CD4-positive, alpha-beta T cell treated with Interleukin-1 beta for 1 hour (primary cell): ENCODE measurements around the gene ST6GALNAC1.
"Not testable (repeated sequence)": the region's sequence is repeated elsewhere in the genome, so short reads cannot be mapped to it uniquely, and the experiment has no call there.

Experiments
- DNase-seq, 2 donors: peaks; one replicate each; pipeline ENCODE4 v3.0.0-alpha.2; 2020 to 2022

Gene ST6GALNAC1

DNA sequence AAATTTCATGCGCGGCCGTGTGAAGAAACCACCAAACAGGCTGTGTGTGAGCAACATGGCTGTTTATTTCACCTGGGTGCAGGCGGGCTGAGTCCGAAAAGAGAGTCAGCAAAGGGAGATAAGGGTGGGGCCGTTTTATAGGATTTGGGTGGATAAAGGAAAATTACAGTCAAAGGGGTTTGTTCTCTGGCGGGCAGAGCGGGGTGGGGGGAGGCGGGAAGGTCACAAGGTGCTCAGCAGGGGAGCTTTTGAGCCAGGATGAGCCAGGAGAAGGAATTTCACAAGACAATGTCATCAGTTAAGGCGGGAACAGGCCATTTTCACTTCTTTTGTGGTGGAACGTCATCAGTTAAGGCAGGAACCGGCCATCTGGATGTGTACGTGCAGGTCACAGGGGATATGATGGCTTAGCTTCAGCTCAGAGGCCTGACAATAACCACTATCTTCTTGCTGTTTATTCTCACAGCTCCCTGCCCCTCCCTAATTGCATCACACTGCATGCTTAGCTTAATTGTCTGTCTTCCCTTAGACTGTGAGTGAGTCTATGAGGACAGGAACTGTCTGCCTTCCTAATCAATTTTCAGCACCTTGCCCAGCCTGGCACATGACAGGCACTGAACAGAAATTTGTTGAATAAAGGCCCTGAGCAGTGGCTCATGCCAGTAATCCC, 32.3 kb downstream of the ST6GALNAC1 start:
- not testable (repeated sequence) for DNase-seq

DNA sequence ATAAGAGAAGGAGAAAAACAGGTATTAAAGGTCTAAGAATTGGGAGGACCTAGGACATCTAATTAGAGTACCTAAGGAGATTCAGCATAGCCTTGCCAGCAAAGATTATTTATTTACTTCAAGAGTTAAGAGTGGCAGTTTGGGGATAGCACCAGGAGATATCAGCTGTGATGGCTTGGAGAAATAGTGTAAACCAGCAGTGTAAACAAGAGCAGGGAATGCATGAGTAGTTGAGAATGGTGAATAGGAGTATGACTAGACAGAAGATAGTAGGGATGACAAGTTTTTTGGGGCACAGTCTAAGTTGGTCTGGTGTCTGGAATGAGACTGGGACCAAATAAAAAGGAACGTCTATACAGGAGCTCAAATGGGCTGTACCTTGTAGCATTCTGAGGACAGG, 36.9 kb downstream of the ST6GALNAC1 start:
- not testable (repeated sequence) for DNase-seq

DNA sequence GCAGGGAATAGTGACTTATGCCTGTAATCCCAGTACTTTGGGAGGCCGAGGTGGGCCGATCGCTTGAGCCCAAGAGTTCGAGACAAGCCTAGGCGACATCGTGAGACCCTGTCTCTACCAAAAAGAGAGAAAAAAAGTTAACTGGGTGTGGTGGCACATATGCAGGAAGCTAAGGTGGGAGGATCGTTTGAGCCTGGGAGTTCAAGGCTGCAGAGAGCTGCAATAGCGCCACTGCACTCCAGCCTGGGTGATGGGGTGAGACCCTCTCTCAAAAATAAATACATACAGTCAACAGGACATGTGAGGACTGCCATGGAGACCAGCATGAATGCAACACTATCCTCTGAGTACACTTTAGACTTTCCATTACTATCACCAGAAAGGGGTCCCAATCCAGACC, 42.5 kb downstream of the ST6GALNAC1 start:
- DNase-seq, result no peak

DNA sequence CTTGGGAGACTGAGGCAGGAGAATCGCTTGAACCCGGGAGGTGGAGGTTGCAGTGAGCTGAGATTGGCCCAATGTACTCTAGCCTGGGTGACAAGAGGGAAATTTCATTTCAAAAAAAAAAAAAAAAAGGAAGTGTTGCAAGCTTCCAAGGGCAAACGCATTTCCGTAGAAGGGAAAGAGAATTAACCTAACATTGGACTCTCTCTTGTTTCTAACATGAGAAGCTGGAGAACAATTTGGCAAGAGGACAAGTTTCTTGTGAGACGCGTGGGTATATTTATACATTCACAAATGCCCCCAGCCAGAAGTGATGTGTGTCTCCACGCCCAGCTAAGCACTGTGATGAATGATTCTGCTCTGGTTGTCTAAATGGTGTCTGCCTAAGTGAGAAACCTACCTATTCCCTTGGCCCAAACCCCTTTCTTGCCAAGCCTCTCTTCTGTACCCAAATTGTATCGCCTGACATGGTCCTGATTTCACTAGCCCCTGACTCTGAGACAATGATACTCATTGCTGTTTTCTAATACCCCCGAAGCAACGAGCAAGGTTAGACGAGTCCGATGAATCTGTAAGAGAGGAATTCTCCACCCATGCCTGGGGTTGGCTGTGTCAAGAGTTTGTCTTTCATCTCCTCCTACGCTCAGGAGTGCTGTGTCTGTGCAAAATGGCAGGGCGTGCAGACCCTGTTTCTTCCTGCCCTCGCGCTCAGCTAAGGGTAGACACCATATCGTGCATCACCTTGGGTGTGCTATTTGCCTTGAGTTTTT, 43.7 kb downstream of the ST6GALNAC1 start:
- DNase-seq, result peak in 1 of 2 donors; percentile 11

DNA sequence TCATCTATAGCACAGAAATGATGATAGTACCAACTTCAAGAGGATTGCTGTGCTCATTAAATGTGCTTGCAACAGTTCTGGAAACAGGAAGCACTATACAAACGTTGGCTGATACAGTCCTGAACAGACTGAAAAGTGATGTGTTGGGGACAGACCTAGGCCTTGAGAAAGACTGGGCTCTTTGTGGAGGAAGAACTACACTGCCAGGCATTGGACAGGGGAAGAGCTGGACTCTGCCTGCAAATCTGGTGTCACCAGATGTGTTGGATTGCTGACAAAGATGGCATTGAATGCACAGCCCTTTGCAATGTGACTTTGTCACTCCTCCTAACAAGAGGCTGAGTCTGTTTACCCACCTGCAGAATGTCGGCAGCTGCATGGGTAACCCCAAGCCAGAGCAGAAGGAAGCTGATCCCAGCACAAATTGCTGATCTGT, 45.5 kb downstream of the ST6GALNAC1 start:
- peak in 1 of 2 donors; percentile 52 for DNase-seq

DNA sequence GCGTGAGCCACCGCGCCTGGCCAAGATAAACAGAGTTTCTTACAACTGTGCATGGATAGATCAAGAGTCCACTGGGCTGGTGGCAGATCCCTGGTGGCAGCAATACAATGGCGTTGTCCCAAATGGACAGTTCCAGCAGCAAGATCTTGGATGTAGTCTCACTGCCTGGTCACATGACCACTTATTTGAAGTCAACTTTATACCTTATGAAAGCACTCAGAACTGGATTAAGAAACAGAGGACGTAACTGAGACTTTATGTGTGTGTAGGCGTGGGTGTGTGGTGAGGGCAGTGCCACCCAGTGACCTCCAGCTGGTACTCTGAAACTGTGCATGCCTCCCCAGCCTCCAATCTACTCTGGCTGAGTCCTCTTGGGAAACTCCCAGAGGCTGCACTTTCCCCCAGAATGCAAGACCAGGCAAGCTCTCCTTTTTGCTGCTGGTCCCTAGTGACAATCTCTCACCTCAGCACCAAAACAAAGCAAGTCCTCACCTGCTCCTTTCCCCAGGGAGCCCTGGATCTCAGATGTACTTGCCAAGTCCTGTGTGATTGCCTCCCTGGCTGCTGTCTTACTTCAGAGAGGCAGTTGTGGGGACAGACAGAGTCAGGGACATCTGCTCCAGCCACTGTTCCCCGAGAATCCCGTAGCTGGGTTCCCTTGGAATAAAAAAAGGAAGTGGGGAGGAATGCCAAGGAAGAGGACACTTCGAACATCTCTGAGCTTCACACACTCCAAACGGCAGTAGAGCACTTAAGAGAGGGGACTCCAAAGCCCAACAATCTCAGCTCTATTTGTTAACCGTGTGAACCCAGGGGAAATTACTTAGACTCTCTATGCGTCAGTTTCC, 46.2 kb downstream of the ST6GALNAC1 start:
- DNase-seq, result peak in 1 of 2 donors; percentile 52

DNA sequence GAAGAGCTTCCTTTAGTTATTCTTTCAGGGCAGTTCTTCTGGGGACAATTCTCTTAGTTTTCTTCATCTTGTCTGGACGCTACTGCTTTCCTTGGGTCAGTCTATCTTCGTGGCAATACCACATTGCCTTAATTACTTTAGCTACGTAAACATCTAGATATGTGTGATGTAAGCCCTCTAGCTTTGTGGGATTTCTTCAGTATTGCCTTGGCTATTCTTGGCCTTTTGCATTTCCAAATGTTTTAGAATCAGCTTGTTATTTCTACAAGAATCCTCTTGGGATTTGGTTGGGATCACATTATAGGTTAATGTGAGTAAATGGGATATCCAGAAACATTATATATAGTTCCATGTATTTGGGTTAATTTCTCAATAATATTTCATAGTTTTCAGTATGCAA, 48.9 kb downstream of the ST6GALNAC1 start:
- DNase-seq, result no peak

DNA sequence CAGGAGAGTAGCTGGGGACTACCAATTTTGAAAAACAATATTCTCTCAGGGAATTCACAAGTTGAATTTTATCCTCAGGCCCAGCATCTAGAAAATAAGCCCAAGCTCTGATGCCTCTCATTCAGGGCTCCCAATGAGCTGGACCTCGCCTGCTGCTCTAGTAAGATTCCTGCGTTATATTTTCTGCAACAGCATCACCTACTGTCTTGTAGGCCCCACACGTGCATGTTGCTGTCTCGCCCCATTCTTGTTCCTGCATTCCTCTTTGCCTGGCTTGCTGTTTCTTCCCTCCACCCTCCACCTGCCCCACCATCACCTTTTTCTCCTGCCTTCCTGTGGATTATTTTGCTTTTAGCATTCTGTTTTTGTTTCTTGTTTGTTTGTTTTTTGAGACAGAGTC, 49.6 kb downstream of the ST6GALNAC1 start:
- DNase-seq, result no peak

DNA sequence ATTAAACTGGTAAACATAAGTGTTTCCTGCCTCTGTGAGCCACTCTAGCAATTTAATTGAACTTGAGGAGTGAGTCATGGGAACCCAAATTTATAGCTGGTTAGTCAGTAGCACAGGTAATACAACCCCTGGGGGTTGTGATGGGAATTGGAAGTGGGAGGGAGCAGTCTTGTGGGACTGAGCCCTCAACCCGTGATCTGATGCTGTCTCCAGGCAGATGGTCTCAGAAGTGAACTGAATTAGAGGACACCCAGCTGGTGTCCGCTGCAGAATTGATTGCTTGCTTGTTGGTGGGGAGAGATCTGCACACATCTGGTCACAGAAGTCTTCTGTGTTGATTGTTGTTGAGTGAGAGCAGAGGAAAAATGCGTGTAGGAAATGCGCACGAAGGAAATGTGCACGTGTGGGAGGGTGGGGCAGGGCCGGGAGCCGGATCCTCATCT, 50.2 kb downstream of the ST6GALNAC1 start:
- no peak for DNase-seq

DNA sequence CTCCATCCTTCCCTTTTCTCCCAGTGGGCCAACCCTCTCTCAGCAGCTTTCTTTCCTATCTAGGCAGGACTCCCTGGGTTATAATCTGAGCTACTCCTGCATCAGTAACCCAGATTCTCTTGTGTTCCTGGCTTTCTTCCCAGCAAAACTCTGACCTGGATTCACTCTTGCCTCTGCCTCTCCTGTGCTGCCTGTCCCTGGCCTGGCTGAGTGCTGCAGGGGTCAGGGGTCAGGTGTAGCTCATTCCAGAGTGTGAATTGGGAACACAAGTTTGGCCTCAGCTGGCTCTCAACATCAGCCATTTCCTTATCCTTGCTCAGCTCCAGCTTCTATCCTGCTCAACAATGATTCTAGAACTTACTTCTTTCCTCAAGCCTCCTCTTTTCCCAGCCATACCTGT, 55.4 kb downstream of the ST6GALNAC1 start:
- DNase-seq, result no peak

DNA sequence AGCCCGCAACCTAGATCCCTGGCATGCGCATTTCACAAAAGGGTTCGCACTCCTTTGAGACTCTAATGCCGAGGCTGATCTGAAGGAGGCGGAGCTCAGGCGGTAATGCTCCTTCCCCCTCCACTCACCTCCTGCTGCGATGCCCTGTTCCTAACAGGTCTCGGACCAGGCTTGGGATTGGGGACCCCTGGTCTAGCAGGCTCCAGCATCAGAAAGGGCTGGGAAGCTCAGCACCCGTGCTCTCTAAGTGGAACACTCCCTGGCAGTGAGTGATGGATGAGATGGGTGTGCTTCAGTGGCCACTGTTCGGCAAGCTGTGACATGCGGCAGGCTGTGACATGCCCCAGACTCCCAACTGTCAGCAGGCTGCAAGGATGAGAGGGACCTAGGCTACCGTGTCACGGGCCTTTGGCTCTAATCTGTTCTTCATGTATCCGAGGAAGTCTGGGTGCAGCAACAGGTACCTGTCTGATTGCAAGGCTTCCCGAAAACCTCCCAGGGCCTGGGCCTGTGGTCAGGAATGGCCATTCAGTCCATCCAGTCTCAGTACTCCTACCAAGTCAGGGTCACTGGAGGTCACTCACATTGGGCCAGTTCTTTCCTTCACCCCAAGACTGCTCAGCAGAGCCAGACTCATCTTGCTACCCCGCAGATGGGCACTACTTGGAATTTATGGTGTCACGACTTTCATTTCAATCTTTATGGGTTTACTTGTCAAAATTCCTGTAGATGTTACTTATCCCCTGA, 56.6 kb downstream of the ST6GALNAC1 start:
- DNase-seq, result no peak

DNA sequence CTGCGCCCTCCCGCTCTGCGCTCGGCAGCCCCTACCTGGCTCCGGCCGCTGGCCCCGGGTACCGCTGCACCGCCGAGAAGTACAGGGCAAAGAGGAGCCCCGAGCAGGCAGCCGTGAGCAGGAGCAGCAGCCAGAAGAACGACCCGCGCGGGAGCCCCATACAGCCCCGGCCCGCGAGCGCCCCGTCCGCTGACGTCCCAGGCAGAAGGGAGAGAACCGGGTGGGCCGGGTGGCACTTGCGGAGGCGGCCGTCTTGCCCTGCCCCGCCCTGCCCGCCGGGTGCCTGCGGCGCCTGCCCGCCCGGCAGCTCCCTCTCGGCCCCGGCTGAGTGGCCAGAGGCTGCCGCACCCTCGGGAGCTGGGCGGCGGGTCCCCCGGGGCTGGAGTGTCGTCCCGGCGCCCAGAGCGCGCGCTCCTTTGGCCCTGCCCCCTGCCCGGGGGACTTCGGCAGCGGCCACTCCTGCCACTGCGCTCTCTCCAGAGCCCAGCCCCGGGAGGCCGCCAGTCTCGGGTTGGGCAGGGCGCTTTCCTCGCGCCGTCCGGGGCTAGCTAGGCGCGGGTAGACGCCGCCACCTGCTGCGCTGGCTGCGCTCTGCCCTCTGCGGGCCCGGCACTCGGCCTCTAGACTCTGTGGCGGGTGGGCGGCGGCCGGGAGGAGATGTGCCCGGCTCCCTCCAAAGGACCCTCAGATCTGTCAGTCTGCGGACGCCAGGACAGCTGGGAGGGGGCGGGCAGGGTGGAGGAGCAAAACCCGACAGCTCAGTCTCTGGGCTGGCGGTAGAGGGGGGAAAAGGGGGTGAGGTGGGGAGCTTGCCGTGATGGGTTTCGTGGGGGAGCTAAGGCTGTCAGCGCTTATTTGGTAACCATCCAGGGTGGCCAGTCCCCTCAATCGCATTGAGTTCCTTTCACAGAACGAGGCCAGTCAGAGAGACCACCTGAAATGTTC, 57.6 kb downstream of the ST6GALNAC1 start, which contains the start of gene ST6GALNAC2:
Gene ST6GALNAC2 (minus strand): TSS at position 212 of the 945 bp plus-strand sequence. CDS start 52 bp downstream, at position 160.
- peak; percentile 48 to 56 for DNase-seq

DNA sequence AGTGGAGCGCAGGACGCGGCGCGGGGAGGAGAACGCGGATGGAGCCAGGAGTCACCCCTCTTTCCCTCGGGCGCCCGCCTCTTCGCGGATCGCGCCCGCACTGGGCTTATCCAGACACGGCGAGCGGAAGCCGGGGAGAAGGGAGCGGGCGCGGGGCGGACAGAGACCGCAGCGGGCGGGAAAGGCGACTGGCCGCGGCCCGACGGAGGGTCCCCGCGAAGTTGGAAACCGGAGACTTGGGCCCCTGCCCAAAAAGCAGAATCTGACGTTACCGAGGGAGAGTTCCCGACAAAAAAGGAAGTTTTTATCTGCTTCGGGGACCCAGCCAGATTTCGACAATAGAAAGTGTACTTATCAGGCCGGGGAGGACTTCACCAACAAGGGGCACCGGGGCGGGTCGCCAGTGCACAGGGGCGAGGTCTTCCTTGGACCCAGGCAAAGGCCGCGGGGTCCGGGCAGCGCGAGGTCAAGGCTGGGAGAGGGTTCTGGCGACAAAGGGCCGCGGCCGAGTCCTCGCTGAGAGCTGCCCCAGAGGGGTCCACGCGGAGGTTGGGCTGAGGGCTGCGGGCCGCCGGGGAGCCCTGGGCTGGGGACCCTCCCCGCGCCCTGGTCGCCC, 58.4 kb downstream of the ST6GALNAC1 start:
- peak in 1 of 2 donors; percentile 9 for DNase-seq

DNA sequence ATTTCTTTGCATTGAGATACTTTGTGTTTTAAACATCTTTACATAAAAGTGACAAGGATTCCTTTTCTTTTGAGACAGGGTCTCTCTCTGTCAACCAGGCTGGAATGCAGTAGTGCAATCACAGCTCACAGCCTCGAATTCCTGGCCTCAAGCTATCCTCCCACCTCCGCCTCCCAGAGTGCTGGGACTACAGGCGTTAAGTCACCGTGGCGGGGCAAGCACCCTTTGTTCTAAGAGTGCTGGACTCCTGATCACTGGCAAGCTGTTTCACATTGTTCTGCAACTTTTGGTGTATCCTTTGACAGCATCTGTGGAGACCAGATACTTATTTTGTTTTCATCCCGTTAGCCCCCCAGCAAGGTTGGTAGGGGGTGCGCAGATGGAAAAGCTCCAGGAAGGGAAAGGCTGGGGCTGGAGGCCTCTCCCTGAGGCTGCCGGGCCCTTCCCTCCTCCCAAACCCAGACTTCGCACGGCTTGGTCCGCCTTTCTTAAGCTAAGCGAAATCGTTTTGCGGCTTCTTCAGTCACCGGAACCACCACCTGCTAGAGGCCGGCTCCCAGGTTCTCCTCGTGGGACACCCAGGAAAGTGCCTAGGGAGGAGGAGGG, 59.0 kb downstream of the ST6GALNAC1 start:
- DNase-seq, result no peak

DNA sequence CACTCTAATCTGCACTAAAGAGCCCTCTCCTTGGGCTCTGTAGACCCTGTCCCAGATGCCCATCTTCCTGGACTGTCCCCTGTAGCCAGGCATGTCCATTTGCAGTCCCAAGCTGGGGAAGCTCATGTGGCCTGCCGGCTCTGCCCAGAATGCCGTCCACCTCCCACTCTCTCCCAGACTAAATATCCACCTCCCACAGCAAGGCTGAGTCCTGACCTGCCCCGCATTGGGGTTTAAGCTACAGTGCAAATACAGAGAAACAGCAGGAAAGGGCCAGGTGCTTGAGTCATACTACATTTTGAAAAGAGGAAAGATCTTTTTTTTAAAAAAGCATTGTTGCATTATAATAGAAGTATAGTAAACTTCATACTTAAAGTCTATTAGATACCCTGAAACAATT, 60.9 kb downstream of the ST6GALNAC1 start:
- DNase-seq, result no peak

DNA sequence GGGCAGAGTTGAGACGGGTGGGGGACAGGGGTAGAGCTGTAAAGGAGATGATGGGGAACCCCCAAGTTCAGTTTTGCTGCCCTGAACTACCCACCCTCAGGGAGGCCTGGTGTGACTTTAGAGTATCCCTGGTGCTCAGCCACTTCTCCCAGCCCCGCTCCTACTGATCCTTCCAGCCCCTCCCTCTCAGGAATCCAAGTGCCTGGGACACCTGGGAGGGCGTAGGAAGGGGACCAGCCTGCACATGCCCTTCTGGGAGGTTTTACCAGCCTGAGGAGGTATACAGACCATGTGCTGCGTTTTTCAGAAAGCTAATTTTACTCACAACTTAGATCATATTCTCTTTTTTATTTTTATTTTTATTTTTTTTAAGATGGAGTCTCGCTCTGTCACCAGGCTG, 62.0 kb downstream of the ST6GALNAC1 start:
- no peak for DNase-seq

DNA sequence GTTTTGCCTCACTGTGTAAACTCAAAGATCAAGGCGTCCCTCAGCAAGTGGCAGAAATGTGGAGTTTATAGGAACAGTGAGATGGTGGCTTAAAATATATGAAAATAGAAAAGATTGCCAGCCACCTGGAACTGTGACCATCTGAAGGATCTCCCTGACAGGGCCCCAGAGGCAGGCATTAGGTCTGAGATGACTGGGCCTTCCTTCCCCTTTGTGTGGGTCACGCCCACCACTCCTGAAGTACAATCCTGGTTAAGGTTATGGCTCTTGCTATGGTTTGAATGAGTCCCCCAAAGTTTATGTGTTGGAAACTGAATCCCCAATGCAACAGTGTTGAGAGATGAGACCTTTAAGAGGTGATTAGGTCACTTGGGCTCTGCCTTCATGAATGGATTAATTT, 64.3 kb downstream of the ST6GALNAC1 start:
- no peak for DNase-seq

DNA sequence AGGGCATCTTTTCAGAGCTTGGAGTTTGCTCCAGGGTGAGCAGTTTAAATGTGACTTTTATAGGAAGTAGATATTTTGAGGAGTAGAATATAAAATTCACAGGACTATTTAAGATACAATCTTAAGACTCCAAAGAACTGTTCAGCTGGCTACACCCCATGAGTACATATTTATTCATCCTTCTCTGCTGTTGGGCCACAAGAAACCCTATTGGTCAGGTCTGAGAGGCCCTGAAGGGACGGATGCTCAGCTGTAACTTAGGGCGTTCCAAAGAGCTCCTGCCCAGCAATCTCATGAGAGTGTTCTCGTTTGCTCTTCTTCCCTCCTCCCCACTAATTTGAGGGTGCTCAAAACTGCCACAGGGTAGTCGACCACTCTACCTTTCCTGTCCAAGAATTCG, 65.2 kb downstream of the ST6GALNAC1 start:
- no peak for DNase-seq

DNA sequence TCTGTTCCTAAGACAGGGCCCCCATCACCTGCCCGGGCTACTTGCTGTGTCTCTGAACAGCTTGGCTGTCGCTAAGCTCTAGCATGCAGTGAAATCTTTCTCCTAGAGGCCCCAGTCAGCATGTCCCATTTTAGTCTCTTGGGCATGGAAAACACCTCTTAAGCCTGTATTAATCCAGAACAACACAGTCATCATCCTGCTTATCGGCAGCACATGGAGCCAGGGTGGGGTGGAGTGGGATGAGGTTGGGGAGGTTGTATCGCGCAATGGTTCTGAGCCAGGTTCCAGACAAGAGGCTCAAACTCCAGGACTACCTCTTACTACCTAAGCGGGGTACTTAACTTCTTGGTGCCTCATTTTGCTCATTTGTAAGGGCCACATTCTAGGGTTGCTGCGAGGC, 65.7 kb downstream of the ST6GALNAC1 start:
- no peak for DNase-seq

DNA sequence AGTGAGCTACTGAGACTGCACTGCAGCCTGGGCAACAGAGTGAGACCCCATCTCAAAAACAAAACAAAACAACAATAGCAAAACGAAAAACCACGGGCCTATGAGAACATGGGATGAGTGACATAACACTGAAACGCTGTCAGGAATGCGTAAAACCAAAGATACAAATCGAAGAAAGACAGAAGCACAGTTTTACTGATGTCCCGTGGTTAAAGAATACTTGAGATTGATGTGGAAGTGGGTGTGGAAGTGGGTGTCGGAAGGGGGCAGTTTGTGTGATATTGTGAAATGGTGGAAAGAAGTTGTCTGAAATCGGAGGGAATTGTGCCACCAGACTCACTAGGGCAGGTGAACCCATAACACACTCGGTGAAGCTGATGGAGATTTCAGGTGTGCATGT, 67.4 kb downstream of the ST6GALNAC1 start:
- no peak for DNase-seq
